HG03280 (cell line): ENCODE results near the gene GRM7.

Source experiments
- ATAC-seq: cut with Tn5 transposase; IDR thresholded peaks from one replicate; pipeline ENCODE4 v1.9.1; 2021; ENCODE audit warnings: mild to moderate bottlenecking, moderate library complexity; ENCODE audit not compliant: unreplicated experiment

GRM7 gene

GRCh38 chr3:7461202-7461825, 600.4 kb downstream of the GRM7 start:
- no peak for ATAC-seq

DNA sequence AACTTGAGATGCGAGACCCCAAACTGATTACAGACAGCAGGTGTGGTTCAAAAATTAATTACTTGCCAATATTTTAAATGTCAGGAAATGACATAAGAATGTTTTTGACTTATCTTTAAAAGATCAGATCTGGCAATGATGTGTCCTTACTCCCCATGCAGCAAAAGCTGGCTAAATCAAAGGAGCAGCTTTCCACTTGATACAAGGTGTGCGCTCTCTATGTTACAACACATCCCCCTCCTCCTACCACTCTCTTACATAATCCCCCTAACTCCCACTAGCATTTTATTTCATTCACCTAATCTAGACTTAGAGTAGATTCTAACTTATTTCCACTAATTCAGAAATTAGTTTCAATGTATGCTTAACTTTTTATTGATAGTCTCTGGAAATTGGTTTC, 609.0 kb downstream of the GRM7 start:
- ATAC-seq: no peak

DNA sequence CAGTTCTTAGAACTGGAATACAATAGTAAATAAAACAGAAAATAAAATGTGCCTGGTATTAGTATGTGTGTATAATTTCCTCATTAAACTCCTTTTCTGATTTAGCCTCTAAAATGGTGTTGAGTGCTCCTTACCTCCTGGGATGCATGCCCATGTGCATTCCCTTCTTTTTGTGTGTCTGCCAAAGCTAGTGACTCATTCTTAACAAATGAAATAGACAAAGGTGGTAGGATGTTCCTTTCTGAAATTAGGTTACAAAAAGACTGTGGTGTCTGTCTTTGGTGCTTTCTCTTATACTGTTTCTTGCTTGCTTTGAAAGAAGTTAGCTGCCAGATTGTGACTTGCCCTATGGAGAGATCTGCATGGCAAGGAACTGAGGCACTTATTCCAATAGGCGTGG, 623.7 kb downstream of the GRM7 start:
- no peak for ATAC-seq

DNA sequence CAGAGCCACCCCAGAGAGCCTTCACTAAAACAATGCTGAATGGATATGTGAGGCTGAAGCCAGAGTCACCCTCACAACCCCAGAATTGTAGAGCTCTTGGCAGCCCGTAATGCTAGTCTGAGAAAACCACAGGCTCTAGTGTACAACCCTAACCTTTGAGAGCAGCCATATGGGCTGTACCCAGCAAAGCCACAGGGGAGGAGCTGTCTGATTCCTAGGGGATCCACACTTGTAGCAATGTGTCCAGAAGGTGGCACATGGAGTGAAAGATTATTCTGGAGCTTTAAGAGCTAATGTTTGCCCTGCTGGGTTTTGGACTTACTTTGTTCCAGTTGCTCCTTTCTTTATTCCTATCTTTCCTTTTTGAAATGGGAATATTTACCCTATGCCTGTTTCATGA, 626.8 kb downstream of the GRM7 start:
- no peak for ATAC-seq

GRCh38 chr3:7489417-7489816, 628.5 kb downstream of the GRM7 start:
- no peak for ATAC-seq

GRCh38 chr3:7498715-7499114, 637.8 kb downstream of the GRM7 start:
- no peak for ATAC-seq

DNA sequence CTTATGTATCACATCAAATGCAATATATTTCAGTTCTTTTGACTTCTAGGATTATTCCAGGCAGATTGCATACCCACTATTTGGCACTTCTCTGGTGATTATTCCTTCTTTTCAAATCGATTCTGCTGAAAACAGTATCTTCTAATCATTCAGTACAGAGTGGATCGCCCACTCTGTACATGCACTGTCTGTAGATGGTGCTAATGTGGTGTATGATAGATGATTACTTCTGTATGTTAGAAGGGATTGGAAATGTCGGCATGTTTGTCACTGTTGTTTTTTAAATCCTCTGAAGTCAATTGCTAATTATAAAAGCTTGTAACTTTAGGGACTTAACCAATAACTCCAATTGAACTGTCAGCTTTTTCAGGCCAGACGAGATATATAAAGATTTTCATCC, 642.5 kb downstream of the GRM7 start:
- no peak for ATAC-seq

DNA sequence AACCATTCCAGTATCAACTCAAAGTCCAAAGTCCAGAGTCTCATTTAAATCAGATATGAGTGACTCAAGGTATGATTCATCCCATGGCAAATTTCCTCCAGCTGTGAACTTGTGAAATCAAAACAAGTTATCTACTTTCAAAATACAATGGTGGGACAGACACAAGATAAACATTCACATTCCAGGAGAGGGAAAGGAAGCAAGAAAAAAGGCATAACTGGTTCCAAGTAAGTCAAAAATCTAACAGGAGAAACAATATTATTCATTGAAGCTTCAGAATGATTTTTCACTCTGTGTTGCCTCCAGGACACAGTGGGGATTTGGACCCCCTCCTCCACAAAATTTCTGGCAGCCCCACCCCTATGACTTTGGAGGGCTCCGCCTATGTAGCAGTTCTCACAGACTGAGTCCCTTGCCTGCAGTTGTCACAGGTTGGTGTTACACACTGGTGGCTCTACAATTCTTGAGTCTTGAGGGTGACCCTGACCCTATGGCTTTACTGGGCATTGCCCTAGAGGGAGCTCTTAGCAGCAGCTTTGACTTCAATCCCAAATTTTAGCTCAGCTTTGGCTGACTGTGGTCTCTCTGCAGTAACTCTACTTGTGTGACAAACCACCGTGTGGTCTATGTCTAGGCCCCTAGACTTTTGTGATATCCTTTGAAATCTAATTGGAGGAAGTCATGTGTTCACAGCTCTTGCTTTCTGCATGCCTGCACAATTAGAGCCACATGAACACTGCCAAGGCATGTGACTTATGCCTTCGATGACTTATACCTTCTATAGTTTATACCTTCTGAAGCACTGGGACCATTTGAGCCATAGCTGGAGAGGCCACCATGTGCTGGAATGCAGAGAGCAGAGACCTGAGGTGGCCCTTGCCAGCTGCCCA, 644.2 kb downstream of the GRM7 start:
- no peak for ATAC-seq

DNA sequence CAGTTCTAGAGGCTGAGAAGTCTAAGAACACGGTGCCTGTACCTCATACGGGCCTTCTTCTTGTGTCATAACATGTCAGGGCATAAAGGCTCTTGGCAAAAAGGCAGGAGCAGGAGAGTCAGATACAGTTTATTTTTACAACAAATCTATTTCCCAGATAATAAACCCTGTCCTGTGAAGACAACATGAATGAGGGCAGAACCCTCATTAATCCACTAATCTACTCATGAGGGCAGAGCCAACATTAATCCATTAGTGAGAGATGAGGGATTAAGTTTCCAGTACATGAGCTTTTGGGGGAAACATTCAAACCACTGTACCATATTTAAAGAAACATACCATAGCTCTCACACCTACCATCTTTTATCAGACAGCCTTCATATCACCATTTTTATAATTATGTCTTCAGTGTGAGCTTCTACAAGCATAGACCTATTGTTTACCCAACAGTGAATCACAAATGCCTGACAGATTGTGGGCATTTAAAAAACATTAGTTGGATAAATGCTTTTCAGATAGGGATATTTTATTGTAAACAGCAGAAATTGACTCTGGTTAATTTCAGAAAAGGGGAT, 645.8 kb downstream of the GRM7 start:
- ATAC-seq: no peak

DNA sequence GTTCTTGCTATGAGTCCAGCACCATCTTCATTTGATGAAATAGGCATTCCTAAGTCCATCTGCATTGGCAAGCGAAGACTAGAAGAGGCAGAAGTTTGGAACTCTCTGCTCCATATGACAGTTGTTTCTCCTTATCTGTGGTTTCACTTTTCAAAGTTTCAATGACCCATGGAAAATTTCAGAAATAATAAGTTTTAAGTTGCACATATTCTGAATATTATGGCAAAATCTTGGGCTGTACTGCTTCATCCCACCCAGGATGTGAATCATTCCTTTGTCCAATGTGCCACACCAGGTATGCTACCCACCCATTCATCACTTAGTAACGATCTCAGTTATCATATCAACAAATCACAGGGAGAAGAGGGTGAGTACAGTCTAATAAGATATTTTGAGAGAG, 647.9 kb downstream of the GRM7 start:
- ATAC-seq: no peak

GRCh38 chr3:7512048-7512447, 651.1 kb downstream of the GRM7 start:
- no peak for ATAC-seq

DNA sequence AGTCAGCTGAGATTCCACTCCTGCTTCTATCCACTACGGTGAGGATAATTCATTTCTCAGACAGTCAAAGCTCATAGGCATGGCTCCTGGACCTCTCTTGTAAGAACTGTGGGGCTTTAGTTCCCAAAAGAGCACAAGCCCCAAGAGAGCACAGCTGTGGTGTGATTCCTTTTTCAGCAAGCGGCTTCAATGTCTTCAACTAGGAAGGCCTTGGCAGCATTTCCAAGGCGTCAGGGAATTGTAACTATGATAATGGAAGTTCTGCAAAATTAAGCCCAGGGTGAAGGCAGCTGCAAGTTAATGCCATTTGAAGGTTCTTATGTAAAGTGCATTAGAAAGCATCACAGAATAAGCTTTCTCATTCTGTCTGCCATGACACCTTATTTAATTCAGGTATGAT, 657.1 kb downstream of the GRM7 start:
- ATAC-seq: no peak

DNA sequence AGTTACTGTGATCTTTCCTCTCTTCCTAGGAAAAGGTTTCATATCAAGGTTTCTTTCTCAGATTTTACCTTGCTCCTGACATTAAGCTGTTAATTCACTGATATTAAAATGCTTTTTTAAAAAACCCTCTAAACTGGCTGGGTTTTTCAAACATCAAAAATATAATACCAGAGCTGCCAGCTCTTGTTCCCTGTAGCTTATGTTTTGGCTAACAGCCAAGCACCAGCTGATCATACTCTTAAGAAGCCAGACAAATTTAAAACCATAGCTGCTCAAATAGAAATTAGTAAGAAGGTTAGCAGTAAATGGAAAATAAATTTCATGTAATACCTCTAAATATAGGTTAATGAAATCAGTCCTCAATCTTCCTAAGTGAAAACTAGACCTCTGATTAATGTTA, 657.5 kb downstream of the GRM7 start:
- no peak for ATAC-seq

- no peak for ATAC-seq
These were observed 659.1 kb downstream of the GRM7 start for GRCh38 chr3:7520059-7520458.

- no peak for ATAC-seq
These were observed 659.7 kb downstream of the GRM7 start for GRCh38 chr3:7520593-7520992.

- no peak for ATAC-seq
These were observed 675.6 kb downstream of the GRM7 start for GRCh38 chr3:7536510-7536909.

DNA sequence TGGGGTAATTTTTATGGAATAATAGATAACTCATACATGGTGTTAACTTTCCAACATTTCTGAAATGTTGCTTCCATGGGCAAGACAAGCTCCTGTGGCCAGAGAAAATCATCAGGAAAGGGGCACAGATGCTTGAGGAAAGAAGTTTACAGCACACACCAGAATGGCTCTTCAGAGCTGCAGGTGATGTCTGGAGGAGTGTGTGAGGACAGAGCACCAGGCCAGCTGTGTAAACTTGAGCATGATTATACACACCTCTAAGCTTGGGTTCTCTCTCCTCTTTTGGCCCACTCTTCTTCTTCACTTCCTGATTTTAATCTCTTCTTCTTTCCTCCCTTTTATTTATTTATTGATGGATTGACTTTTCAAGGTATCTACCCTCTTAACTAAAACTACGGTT, 676.0 kb downstream of the GRM7 start:
- ATAC-seq: no peak

DNA sequence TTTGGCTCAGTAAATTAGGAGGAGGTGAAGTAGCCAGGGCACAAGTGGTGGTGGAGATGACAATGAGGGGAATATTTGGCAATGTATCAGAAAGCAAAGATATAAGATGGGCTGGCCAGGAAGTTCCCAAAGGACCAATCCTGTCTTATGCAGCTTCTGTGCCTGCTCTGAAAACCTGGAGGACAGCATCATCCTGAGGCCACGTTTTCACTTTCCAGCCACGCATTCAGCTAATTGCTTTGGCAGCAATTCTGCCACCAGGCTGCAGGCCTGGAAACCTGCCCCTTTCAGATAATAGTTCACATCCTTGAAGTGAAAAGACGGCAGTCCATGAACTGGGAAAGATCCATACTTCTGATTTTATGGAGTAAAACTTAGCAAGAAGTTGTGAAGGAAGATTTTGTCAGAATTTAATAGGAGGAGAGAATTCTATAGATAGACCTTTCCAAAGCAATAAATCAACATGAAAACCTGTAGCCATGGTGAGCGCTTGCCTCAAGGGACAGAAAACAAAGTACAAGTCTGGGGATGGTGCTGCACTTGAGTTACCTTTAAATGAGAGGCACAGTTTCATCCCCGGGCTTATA, 682.5 kb downstream of the GRM7 start:
- no peak for ATAC-seq

GRCh38 chr3:7545334-7545733, 684.4 kb downstream of the GRM7 start:
- ATAC-seq: no peak

DNA sequence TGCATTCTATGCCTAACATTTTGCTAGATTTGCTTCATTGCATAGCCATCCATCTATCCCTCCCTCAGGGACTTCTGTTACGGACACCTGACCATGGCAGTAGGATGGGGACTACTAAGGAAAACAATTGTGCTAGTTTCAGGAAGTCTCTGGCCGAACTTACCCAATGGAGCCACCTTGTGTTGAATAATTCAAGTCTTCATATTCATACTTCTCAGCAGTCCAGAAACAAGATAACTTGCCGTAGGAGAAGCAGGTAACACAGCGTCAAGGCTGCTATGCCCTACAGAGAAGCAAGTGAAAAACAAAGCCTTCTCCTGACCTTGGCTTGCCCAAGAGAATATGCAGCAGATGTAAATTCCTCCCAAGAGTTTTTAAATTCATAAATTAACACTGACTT, 685.3 kb downstream of the GRM7 start:
- no peak for ATAC-seq

DNA sequence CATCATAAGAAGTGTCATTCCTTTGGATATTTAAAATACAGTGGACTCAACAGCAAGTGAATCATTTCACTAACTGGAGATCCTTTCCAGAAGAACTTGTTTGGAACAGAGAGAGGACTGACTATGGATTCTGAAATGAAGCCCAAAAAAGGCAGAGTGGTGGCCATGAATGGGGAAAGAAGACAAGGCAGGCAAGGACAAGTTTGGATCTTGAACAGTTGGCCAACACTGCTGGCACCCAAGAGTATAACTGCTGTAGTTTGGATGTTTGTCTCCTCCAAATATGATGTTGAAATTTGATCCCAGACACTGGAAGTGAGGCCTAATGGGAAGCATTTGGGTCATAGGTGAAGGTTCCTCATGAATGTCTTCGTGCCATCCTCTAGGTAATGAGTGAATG, 686.9 kb downstream of the GRM7 start:
- no peak for ATAC-seq

- no peak for ATAC-seq
These were observed 702.0 kb downstream of the GRM7 start for GRCh38 chr3:7562892-7563291.
